DOHH2 (cell line): Measurements from ENCODE around the gene SOST.

Source experiments
- H3F3A ChIP-seq: fragments of 200-600 bp; sonication (generic), shearing (Covaris generic); 2 replicates; pipeline ENCODE4 v1.6.0; 2016; ENCODE audit warnings: antibody characterized with exemption, mild to moderate bottlenecking; ENCODE audit not compliant: control insufficient read depth, insufficient read depth
- H3K27ac ChIP-seq: fragments of 200-600 bp; sonication (generic); 2 replicates; pipeline ENCODE4 v1.5.1; 2014; ENCODE audit warnings: low read depth, mild to moderate bottlenecking, low read length, moderate library complexity
- H3K27me3 ChIP-seq: fragments of 200-600 bp; sonication (generic); 2 replicates; pipeline ENCODE4 v1.6.1; 2014; ENCODE audit warnings: mild to moderate bottlenecking, low read length, mixed read lengths; ENCODE audit not compliant: control insufficient read depth
- H3K36me3 ChIP-seq: fragments of 200-600 bp; sonication (generic); 2 replicates; pipeline ENCODE4 v1.6.1; 2014; ENCODE audit warnings: mild to moderate bottlenecking, low read length, moderate library complexity, mixed read lengths; ENCODE audit not compliant: control insufficient read depth
- H3K4me1 ChIP-seq: fragments of 200-600 bp; sonication (generic); 2 replicates; pipeline ENCODE4 v1.6.1; 2014; ENCODE audit warnings: mild to moderate bottlenecking, low read length, mixed read lengths; ENCODE audit not compliant: control insufficient read depth
- H3K4me2 ChIP-seq: fragments of 200-600 bp; sonication (generic); 2 replicates; pipeline ENCODE4 v1.6.0; 2014; ENCODE audit warnings: mild to moderate bottlenecking, low read length, moderate library complexity
- H3K4me3 ChIP-seq: fragments of 200-600 bp; sonication (generic); 2 replicates; pipeline ENCODE4 v1.5.1; 2014; ENCODE audit warnings: mild to moderate bottlenecking, low read length, mixed read lengths
- H3K79me2 ChIP-seq: fragments of 200-600 bp; sonication (generic); 2 replicates; pipeline ENCODE4 v1.6.1; 2014; ENCODE audit warnings: mild to moderate bottlenecking, low read length, mixed read lengths; ENCODE audit not compliant: control insufficient read depth
- H3K9me2 ChIP-seq: fragments of 200-600 bp; sonication (generic); replicated peaks from 2 replicates; pipeline ENCODE4 v1.6.1; 2014; ENCODE audit warnings: mild to moderate bottlenecking, low read length, mixed read lengths; ENCODE audit not compliant: control insufficient read depth
- H3K9me3 ChIP-seq: fragments of 200-600 bp; sonication (generic); 2 replicates; pipeline ENCODE4 v1.6.1; 2014; ENCODE audit warnings: antibody characterized with exemption, low read length, mixed read lengths; ENCODE audit not compliant: control insufficient read depth, insufficient read depth
- H4K20me1 ChIP-seq: fragments of 200-600 bp; sonication (generic); 2 replicates; pipeline ENCODE4 v1.6.0; 2014; ENCODE audit warnings: low read depth, mild to moderate bottlenecking, antibody characterized with exemption, low read length, moderate library complexity; ENCODE audit not compliant: control insufficient read depth, insufficient read depth
- CTCF ChIP-seq: fragments of 200-600 bp; sonication (generic); IDR thresholded peaks from one replicate; pipeline ENCODE4 v1.5.1; 2014; ENCODE audit warnings: antibody characterized with exemption, mild to moderate bottlenecking, low read depth, low read length; ENCODE audit not compliant: poor library complexity, severe bottlenecking
- EZH2phosphoT487 ChIP-seq: fragments of 200-600 bp; sonication (generic); IDR thresholded peaks from 2 replicates; pipeline ENCODE4 v1.6.1; 2017; ENCODE audit warnings: borderline replicate concordance, mild to moderate bottlenecking, antibody characterized with exemption, low read length, moderate library complexity, mixed read lengths

The SOST gene

GRCh38 chr17:43771463-43771862, 12.9 kb upstream of the SOST start:
- Histone ChIP-seq H3K4me3 (no peak overlapping the region), H3K27me3 (no peaks in the 10 kb centered on the region)

GRCh38 chr17:43770957-43771356, 12.4 kb upstream of the SOST start:
- Histone ChIP-seq H3K79me2 (no peaks in the 10 kb centered on the region), H3K4me1 (peaks cover 13% of the 10 kb centered on the region), H3K36me3 (no peaks in the 10 kb centered on the region), H3K4me3 (no peak overlapping the region), H3K9me2 (no peaks in the 10 kb centered on the region), H3F3A (no peaks in the 10 kb centered on the region), H3K4me2 (no peak overlapping the region), H3K9me3 (no peaks in the 10 kb centered on the region), H3K27ac (no peak overlapping the region), H3K27me3 (no peaks in the 10 kb centered on the region), H4K20me1 (0 out of 2 replicates have a peak, but pooled peaks cover 2% of the 10 kb centered on the region)
- TF ChIP-seq EZH2phosphoT487, result no peak

More at GRCh38 chr17:43771463-43771862, 12.9 kb upstream of the SOST start:
- Histone ChIP-seq H3K79me2 (no peaks in the 10 kb centered on the region), H3K9me2 (no peaks in the 10 kb centered on the region), H3K36me3 (no peaks in the 10 kb centered on the region), H3K4me2 (no peak overlapping the region), H4K20me1 (no peaks in the 10 kb centered on the region), H3K27ac (no peak overlapping the region), H3K9me3 (no peaks in the 10 kb centered on the region), H3K4me1 (peaks cover 13% of the 10 kb centered on the region), H3F3A (no peaks in the 10 kb centered on the region)
- no peak for TF ChIP-seq EZH2phosphoT487

- no peak for TF ChIP-seq CTCF
- TF ChIP-seq EZH2phosphoT487, result no peak
- H3K4me3 ChIP-seq, result no peak overlapping the region
- no peaks in the 10 kb centered on the region for H3K9me2 ChIP-seq
- H3K4me2 ChIP-seq, result no peak overlapping the region
- no peaks in the 10 kb centered on the region for H3K79me2 ChIP-seq
- no peaks in the 10 kb centered on the region for H3K27me3 ChIP-seq
- H3K27ac ChIP-seq, result no peak overlapping the region
- H3K4me1 ChIP-seq, result peaks cover 13% of the 10 kb centered on the region
- H3K36me3 ChIP-seq, result no peaks in the 10 kb centered on the region
- no peaks in the 10 kb centered on the region for H3K9me3 ChIP-seq
- 0 out of 2 replicates have a peak, but pooled peaks cover 2% of the 10 kb centered on the region for H4K20me1 ChIP-seq
- H3F3A ChIP-seq, result no peaks in the 10 kb centered on the region
These were observed 11.3 kb upstream of the SOST start for GRCh38 chr17:43769859-43770258.

- H3K27me3 ChIP-seq, result no peaks in the 10 kb centered on the region
- H3K9me3 ChIP-seq, result no peaks in the 10 kb centered on the region
- TF ChIP-seq EZH2phosphoT487, result no peak
- H3K27ac ChIP-seq, result no peak overlapping the region
- H3K4me3 ChIP-seq, result no peak overlapping the region
- H3K4me2 ChIP-seq, result no peak overlapping the region
- H3F3A ChIP-seq, result no peaks in the 10 kb centered on the region
- no peaks in the 10 kb centered on the region for H3K79me2 ChIP-seq
- H3K9me2 ChIP-seq, result no peaks in the 10 kb centered on the region
- H4K20me1 ChIP-seq, result 0 out of 2 replicates have a peak, but pooled peaks cover 2% of the 10 kb centered on the region
- peaks cover 13% of the 10 kb centered on the region for H3K4me1 ChIP-seq
- no peaks in the 10 kb centered on the region for H3K36me3 ChIP-seq
These were observed 10.8 kb upstream of the SOST start for GRCh38 chr17:43769426-43769825.

- Histone ChIP-seq H3K4me1 (peaks cover 13% of the 10 kb centered on the region), H3K79me2 (no peaks in the 10 kb centered on the region), H4K20me1 (0 out of 2 replicates have a peak, but pooled peaks cover 2% of the 10 kb centered on the region), H3K9me2 (no peaks in the 10 kb centered on the region), H3F3A (no peaks in the 10 kb centered on the region), H3K9me3 (no peaks in the 10 kb centered on the region), H3K36me3 (no peaks in the 10 kb centered on the region), H3K4me2 (no peak overlapping the region; the same call in 1 of the 2 replicates), H3K27me3 (no peaks in the 10 kb centered on the region), H3K4me3 (no peak overlapping the region), H3K27ac (no peak overlapping the region)
- TF ChIP-seq EZH2phosphoT487, result no peak
- no peak for TF ChIP-seq CTCF
These were observed 10.4 kb upstream of the SOST start for GRCh38 chr17:43768943-43769342.
